H1 (cell line): ENCODE data around the gene SLC23A2. TPM values are rescaled to one million over a fixed set of nuclear protein-coding genes. Genes with fewer than 3 reads are reported as not detected.

Experiments
- JUND ChIP-seq: IDR thresholded peaks from 2 replicates; pipeline ENCODE4 v1.6.1; 2011; ENCODE audit warnings: mild to moderate bottlenecking, improper control_type of control experiment, low read length
- SUZ12 ChIP-seq: fragments of 200-600 bp; sonication (generic); IDR thresholded peaks from 2 replicates; pipeline ENCODE4 v1.6.1; 2012; ENCODE audit warnings: mild to moderate bottlenecking, inconsistent platforms, low read length, moderate library complexity, mixed read lengths
- polyA plus RNA-seq, 7 experiments: library from polyadenylated mRNA; depleted of rRNA in 3 of 7; stranded (reverse) in 5 of 7; unstranded in 2 of 7; fragments of >200 nt in 5 of 7; fragments of 200-250 nt in 2 of 7; gene quantifications; 1 replicate in 5 of 7; 2 replicates in 1 of 7; 4 replicates in 1 of 7; pipeline versions ENCODE4 v1.2.1 to v1.2.3, GENCODE V29; 2011 to 2013; ENCODE audit warnings: missing spikeins in 2 of 7, mixed read lengths in 2 of 7
- total RNA-seq: library from RNA; stranded (reverse); fragmentation: NEBNext Ultra II Directional; extraction: Animal tissue kit (Norgen Biotek cat#: 25700); gene quantifications from 2 replicates; pipeline ENCODE4 v1.2.1, GENCODE V29; 2021

The SLC23A2 gene
- total and polyA plus RNA-seq, 2 of the 8 experiments (the other 6 are each of a cell fraction or from before 2014, with no cell fraction given): 17.0 to 18.6 TPM

DNA sequence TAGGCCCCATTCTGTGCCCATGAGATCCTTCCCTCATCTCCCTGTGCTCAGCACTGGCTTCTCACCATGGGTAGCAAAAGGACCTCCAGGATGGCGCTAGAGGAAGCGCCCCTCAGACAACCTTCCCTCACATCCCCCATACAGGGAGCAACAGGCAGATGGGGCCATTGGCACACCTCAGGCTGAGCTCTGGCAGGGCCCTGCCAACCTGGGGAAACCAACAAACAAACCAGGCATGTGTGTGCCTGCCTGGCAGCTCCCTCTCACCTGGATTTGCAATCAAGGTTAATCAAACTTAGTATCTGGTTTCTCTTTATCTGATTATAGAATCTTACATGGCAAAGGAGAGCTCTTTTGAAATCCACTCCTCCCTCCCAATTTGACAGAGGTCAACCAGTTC lies 134.9 kb downstream of the SLC23A2 start (continued):
- TF ChIP-seq SUZ12: no peak
- no peak for TF ChIP-seq JUND
- TF ChIP-seq, all 59 proteins: peak for 0
